HG02642 (cell line): Measurements from ENCODE around the gene RDH8.
"Not testable (repeated sequence)": the region's sequence is repeated elsewhere in the genome, so short reads cannot be mapped to it uniquely, and the experiment has no call there.

Experiments
- ATAC-seq: cut with Tn5 transposase; IDR thresholded peaks from one replicate; pipeline ENCODE4 v1.9.1; 2021; ENCODE audit warnings: mild to moderate bottlenecking; ENCODE audit not compliant: unreplicated experiment, poor library complexity

Gene RDH8

DNA sequence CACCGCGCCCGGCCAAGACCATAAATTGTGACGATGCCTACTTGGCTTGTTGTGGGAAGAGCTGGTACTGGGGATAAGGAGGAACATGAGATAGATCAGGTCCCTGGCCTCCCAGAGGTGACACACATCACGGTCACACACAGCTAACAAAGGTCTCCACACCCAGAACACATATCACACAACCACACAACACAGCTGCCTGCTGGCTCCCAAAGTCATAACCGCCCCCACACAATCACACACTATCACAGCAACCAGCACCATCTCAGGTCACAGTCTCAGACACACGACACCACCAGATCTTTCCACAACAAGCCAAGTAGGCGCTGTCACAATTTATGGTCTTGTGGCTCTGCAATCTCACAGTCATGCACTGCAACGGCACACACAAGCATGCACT lies 8.7 kb upstream of the RDH8 start:
- no peak for ATAC-seq

DNA sequence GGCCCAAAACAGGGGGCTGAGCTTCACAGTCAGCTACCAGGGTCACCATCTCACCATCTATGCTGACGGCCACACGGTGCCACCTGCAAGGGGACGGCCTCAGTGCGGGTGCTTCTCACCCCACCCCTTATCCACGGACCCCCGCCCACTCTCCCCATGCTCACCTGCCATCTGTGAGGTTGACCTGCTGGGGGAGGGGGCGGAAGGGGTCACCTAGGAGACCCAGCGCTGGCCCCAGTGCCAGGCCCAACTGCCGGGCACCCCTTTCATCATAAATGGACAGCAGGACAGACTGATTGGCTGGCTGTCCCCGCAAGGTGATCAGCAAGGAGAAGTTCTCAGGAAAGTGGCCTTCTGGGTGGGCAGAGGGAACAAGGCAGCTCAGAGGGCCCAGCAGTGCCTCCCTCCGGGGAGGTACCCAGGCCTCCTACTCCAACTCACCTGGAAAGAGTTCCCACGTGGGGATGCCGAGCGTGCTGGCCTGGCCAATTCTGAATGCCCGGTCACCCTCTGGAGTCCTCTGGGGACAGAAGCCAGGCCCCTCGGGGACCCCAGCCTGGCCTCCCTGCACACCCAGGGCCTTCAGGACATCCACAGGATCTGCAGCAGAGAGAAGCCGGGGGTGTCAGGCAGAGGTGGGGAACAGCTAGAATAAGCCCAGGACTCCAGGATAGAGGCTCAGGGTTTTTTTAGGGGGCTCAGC lies 7.5 kb upstream of the RDH8 start:
- no peak for ATAC-seq

DNA sequence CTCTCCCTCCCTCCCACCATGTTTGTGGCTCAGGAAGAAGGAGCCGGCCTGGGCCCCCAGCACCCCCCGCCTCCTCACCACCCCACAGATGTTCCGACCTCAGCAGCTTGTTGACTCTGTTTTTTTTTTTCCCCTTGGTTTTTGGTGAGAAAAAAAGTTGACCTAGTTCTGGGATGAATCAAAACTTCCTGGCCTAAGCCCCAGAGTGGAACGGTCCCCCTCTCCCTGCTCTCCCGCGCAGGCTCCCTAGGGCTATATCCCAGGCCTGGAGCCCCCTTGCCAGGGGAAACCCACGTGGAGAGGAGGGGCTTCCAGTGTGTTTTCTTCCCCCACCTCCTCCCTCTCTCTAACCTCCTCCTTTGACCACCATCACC lies 7.0 kb upstream of the RDH8 start:
- no peak for ATAC-seq

DNA sequence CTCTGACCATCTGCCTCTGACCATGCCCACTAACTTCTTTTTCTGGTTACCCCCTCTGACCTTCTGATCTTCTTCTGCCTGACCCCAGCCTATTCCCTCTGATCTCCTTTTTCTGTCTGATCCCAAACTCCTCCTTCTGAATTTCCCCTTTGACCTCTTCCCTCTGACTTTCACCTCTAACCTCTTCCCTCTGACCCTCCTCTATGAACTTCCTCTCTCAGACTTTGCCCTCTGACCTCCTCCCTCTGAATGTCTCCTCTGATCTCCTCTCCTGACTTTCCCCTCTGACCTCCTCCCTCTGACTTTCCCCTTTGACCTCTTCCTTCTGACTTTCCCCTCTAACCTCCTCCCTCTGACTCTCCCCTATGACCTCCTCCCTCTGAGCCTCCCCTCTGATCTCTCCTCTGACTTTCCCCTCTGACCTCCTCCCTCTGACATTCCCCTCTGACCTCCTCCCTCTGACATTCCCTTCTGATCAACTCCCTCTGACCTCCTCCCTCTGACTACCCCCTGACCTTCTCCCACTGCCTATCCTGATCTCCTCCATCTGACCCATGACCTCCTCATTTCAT lies 6.4 kb upstream of the RDH8 start:
- ATAC-seq, result no peak

DNA sequence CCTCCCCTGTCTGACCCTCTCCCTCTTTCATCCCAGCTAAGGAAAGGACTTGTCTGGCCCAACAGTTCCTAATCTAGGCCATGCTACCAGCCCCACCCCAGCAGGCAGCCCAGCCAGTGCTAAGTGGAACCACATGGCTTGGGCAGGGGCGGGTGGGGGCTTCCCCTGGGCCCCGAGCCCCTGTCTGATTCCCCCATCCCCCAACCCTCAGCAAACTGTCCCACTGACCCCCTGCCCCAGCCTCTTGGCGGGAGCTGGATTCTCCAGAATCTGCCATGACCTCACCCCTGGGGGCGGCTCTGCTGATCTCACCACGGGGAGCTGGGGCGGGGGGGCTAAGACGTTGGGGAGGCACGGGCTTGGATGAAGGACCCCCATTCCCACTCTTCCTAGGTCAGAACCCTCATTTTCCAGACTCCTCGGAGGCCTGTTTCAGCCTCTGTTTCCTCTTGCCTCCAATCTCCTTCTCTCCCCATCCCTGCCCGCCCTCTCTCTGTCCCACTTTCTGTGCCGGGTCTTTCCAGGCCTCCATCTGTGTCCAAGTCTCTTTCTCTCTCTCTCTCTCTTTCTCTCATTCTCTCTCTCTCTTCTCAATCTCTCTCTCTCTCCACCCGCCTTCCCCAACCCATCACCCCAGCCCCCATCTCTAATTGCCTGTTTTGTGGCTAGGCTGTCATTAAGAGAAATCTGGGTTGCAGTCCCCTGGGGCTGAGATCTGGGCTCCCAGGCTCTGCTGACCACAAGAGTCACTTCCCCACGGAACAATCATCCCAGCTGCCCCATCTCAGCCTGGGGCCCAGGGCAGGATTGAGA lies 5.7 kb upstream of the RDH8 start:
- ATAC-seq, result no peak

DNA sequence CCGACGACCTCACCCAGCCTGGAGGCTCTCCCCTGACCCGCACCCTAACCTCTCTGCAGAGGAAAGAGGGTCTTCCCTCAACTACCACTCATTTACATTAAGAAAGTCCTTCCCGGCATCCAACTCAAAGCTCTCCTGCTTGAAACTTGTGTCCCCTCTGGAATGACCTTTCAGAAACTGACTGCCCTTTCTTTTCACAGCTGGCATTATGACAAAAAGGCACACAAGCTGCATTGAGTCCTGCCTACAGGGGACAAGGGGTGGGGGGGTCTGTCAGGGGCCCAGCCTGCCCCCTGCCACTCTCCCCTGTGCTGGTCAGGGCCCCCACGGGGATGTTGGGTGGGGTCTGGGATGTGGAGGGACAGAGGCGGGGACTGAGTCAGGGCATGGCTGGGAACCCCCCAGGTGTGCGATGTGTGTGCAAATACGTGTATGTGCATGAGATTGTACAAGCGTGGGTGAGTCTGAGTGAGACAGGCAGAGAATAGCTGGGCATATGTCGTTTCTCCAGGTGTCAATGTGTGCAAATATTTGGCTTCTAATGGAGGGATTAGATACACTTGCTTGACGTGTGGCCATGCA lies 5.0 kb upstream of the RDH8 start:
- no peak for ATAC-seq

DNA sequence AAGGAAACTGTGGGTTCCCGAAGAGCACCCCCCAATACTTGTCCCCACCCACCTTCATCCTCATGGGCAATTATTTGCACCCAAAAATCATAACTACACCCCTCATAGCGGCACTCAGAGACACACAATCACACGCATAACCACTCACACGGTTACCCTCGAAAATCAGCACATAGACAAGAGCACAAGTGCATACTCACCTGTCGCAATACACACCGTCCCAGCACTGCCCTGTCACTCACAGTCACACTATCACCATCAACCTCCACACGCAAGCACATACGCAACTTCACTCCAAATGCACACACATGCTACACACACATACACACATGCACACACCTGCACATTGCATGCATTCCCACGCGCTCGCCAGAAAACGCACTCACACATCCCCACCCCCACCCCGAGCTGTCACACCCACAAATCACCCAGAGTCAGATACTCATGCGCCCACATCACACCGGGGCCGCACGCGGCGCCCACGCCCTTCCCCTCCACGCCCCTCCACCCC lies 3.5 kb upstream of the RDH8 start:
- ATAC-seq, result no peak

DNA sequence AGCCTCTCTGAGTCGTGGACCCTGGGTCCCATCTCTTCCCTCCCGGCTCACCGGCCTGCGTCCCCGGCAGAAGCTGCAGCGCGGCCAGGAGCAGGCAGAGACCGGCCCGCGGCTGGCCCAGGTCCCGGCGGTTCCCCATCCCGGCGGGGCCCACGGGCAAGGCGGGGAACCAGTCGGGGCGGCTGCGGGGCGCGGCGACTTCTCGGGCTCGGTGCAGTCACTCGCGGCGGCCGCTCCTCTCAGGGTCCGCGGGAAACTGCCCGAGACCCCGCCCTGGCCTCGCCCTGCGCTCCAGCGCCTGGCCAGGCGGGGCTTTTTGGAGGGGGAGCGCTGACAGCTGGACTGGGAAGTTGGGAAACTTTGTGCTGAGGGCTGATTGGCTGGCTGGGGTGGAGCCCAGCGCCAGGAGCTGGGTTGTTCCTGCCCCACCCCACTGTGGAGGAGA lies 3.0 kb upstream of the RDH8 start, which contains the start of gene COL5A3:
Gene COL5A3 (minus strand): TSS at position 258 of the 445 bp plus-strand sequence. CDS start 119 bp downstream, at position 139.
- ATAC-seq, result no peak

DNA sequence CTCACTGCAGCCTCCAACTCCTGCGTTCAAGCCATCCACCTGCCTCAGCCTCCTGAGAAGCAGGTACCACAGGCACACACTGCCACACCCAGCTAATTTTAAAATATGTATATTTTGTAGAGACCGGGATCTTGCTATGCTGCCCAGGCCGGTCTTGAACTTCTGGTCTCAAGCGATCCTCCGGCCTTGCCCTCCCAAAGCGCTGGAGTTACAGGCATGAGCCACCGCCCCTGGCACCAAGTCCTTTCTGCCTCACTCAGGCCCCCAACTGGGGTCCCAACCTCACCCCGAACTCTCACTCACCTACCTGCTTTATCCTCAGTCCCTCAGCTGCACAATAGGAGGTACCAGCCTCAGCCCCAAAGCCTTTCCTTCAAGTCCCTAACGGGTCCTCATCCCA lies 2.3 kb upstream of the RDH8 start:
- ATAC-seq, result no peak

DNA sequence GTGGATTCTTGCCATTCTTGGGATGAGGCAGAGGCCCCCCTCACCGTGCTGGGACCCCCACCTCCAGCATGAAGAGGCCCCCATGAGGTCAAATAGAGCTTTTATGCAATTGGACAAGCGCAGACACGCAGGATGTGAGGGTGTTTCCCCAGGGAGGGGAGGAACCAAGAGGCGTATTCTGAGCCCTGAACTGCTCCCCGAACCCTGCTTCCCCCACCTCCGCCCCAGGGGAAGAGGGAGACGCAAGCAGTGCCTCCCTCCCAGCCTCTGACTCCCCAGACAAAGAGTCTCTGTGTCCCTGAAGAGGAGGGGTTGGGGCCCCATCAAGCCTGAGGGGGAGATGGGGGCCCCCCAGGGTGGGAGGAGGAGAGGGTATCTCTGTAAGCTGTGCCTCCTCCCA lies 1.3 kb upstream of the RDH8 start:
- ATAC-seq, result no peak

DNA sequence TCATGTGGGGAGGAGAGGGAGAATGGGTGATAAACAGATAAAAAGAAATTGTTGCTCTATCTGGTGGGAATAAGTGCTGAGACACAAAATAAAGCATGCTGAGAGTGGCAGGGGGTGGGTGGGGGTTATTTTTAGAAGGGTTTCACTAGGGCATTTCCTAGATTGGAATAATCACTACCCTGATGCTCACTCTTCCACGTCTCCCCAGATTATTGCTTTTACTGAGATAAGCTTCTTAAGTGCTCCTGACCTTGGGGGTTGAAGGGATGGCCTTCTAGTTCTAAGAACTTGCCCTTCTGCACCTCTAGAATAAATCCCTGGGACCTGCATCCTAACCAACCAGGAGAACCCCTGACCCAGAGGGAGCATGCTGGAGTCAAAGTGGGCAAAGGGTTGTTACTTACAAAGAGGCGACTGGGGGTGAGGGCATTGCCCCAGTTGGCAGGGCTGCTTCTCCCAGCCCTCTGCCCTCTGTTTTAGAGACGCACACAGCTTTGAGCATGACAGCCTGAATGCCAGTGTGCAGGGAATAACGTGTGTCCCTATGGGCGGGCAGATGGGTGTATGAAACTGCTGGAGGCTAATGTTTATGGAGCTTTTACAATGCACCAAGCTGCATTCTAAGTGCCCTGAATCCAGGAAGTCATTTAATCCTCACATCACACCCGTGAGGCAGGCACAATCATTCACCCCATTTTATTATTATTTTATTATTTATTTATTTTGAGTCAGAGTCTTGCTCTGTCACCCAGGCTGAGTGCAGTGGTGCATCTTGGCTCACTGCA lies 743 bp downstream of the RDH8 start:
- ATAC-seq, result no peak

DNA sequence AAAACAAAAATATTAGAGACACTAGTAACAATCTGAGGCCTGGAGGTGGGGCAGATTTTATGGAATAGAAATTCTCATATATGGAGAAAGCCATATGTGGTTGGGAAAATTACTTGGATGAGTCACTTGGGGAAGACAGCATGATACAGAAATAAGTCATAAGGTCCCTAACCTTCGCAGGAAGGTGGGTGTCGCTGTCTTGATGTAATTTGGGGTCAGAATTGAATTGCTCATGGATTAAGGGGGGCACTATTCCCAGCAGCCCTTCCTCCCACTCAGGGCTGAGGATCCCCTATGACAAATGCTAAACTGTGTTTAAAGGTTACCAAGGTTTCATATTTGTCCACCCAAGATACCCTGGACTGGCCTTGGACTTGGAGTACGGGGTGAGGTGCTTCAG lies 5.0 kb downstream of the RDH8 start:
- no peak for ATAC-seq

DNA sequence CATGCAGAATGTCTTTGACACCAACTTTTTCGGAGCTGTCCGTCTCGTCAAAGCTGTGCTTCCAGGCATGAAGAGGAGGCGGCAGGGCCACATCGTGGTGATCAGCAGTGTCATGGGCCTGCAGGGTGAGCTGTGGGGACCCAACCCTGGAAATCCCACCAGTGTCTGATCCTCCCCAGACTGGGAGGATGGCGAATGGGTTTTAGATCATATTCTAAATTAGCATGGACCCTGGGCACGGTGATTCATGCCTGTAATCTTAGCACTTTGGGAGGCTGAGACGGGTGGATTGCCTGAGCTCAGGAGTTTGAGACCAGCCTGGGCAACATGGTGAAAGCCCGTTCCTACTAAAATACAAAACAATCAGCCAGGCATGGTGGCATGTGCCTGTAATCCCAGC lies 5.5 kb downstream of the RDH8 start:
- ATAC-seq, result no peak

DNA sequence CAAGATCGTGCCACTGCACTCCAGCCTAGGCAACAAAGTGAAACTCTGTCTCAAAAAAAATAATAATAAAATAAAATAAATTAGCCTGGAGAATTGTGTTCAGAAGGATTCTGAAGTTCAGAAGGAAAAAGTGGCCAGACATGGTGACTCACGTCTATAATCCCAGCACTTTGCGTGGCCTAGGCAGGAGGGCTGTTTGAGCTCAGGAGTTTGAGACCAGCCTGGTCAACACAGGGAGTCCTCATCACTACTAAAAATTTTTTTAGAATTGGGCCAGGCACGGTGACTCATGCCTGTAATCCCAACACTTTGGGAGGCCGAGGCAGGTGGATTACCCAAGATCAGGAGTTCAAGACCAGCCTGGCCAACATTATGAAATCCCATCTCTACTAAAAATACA lies 6.0 kb downstream of the RDH8 start:
- no peak for ATAC-seq

DNA sequence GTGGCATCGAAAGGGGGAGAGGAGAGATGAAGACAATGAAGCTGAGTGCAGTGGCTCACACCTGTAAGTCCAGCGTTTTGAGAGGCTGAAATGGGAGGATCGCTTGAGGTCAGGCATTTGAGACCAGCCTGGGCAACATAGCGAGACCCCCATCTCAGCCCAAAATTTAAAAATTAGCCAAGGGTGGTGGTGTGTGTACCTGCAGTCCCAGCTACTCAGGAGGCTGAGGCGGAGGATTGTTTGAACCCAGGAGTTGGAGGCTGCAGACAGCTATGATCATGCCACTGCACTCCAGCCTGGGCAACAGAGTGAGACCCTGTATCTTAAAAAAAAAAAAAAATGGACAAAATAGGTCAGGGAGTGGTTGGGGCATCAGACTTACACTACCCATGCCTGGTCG lies 7.6 kb downstream of the RDH8 start:
- ATAC-seq, result no peak

DNA sequence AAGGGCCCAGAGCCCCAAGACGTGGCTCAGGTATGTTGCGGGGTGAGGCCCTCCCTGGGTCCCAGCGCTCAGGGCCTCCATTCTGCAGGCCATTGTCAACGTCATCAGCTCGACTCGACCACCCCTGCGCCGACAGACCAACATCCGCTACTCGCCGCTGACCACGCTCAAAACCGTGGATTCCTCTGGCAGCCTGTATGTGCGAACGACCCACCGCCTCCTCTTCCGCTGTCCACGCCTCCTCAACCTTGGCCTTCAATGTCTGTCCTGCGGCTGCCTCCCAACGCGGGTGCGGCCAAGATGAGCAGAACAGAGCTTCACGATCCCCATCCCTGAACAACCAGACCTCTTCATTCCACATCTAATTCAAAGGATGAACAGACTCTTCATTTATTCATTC lies 8.2 kb downstream of the RDH8 start:
- ATAC-seq, result no peak

DNA sequence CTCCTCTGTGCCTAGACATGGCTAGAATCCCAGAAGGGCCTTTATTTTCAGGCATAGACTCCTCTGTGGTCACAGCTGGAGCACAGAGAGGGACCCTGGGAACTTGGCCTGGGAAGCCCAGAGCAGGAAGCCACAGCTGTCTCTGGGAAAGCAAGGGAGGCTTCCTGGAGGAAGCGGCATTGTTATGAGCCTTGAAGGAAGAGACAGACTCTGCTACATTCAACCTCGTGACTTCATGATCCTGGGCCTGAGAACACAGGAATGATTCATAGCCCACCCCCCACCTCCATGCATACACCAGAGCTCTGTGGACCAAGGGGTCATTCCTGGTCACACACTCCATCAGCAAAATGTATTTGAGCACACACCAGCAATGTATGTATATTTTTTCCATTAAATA lies 8.6 kb downstream of the RDH8 start:
- no peak for ATAC-seq

DNA sequence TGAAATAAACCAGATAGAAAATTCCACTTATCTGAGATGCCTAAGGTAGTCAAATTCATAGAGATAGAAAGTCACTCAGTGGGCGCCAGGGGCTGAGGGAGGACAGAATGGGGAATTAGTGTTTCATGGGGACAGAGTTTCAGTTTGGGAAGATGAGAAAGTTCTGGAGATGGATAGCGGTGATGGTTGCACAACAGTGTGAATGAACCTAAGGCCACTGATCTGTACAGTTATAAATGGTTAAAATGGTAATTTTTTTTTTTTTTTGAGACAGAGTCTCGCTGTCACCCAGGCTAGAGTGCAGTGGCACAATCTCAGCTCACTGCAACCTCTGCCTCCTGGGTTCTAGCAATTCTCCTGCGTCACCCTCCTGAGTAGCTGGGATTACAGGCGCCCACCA lies 9.8 kb downstream of the RDH8 start:
- ATAC-seq, result not testable (repeated sequence)

DNA sequence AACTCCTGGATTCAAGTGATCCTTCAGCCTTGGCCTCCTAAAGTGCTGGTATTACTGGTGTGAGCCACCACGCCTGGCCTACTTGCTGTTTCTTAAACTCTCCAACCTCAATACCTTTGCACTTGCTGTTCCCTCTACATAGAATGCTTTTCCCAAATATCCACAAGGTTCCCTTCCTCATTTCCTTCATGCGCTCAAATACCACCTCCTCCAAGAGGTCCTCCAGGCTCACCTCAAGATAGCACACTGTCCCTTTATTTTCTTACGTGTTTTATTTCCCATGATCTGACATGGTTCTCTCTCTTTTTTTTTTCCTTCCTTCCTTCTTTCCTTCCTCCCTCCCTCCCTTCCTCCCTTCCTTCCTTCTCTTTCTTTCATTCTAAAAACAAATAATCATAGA lies 13.5 kb downstream of the RDH8 start:
- no peak for ATAC-seq
